B cell (primary cell): ENCODE data around the gene ANKS1A. TPM values are rescaled to one million over a fixed set of nuclear protein-coding genes. Genes with fewer than 3 reads are reported as not detected.

Experiments
- ATAC-seq: fragments of 200-7000 bp; cut with Tn5 transposase; one replicate; pipeline ENCODE4 v1.10.0; 2021; ENCODE audit warnings: low read depth, mild to moderate bottlenecking, moderate number of reproducible peaks, moderate library complexity
- CTCF ChIA-PET: fragments of 350-600 bp; sonication (Branson Sonifier 250); formaldehyde crosslinking; loops from one replicate; lab custom pipeline; 2021; ENCODE audit warnings: antibody characterized with exemption, inconsistent platforms; lab: Charles Lee
- POLR2A ChIA-PET: fragments of 350-600 bp; sonication (Branson Sonifier 250); formaldehyde crosslinking; loops from one replicate; lab custom pipeline; 2021; ENCODE audit warnings: antibody characterized with exemption; lab: Charles Lee
- DNase-seq: peaks from one replicate; pipeline ENCODE4 v3.0.0; 2013
- H2AFZ ChIP-seq: 2 replicates; pipeline ENCODE4 v1.6.1; 2012; ENCODE audit warnings: mild to moderate bottlenecking, low read depth, low read length; ENCODE audit not compliant: insufficient read depth, poor library complexity, severe bottlenecking
- H3K27ac ChIP-seq, 2 donors: 1 replicate in 1 of 2; 2 replicates in 1 of 2; pipeline ENCODE4 v1.5.1; 2012 to 2013; ENCODE audit warnings: low read length in 2 of 2, mild to moderate bottlenecking in 2 of 2, moderate library complexity in 1 of 2
- H3K27me3 ChIP-seq, 4 experiments: fragments of 200-600 bp in 1 of 4; sonication (generic) in 1 of 4; replicated peaks in 1 of 4; 1 replicate in 2 of 4; 2 replicates in 2 of 4; pipeline versions ENCODE4 v1.6.1 to v1.7.0; 2013 to 2016; ENCODE audit warnings: low read length in 3 of 4, mild to moderate bottlenecking in 2 of 4, mixed read lengths in 1 of 4, moderate library complexity in 1 of 4; ENCODE audit not compliant: insufficient read depth in 4 of 4, control insufficient read depth in 3 of 4; ENCODE audit errors: control extremely low read depth in 1 of 4
- H3K36me3 ChIP-seq, 2 experiments: replicated peaks in 1 of 2; 1 replicate in 1 of 2; 2 replicates in 1 of 2; pipeline versions ENCODE4 v1.6.1 to v1.7.1; 2013; ENCODE audit warnings: low read length in 1 of 2; ENCODE audit not compliant: insufficient read depth in 2 of 2, control insufficient read depth in 1 of 2; ENCODE audit errors: control extremely low read depth in 1 of 2, extremely low read depth in 1 of 2
- H3K4me1 ChIP-seq, 2 donors: fragments of 200-600 bp in 1 of 2; sonication (generic) in 1 of 2; 1 replicate in 1 of 2; 2 replicates in 1 of 2; pipeline versions ENCODE4 v1.5.1 to v1.6.1; 2013 to 2017; ENCODE audit warnings: low read length in 2 of 2; ENCODE audit not compliant: control insufficient read depth in 2 of 2, insufficient read depth in 2 of 2
- H3K4me2 ChIP-seq: replicated peaks from 2 replicates; pipeline ENCODE3; 2012; ENCODE audit warnings: mild to moderate bottlenecking, low read depth, low read length; ENCODE audit not compliant: poor library complexity, severe bottlenecking
- H3K4me3 ChIP-seq, 5 experiments: fragments of 200-600 bp in 1 of 5; sonication (generic) in 1 of 5; 1 replicate in 3 of 5; 2 replicates in 2 of 5; pipeline versions ENCODE4 v1.5.1 to v1.7.0; 2011 to 2016; ENCODE audit warnings: low read length in 4 of 5, mild to moderate bottlenecking in 4 of 5, low read depth in 2 of 5, control low read depth in 1 of 5, moderate library complexity in 1 of 5; ENCODE audit not compliant: insufficient read depth in 1 of 5; ENCODE audit errors: control extremely low read depth in 1 of 5, extremely low read depth in 1 of 5
- H3K79me2 ChIP-seq: fragments of 200-600 bp; sonication (generic); one replicate; pipeline ENCODE4 v1.6.0; 2016; ENCODE audit warnings: low read length; ENCODE audit not compliant: control insufficient read depth, insufficient read depth
- H3K9ac ChIP-seq: fragments of 200-600 bp; sonication (generic); 2 replicates; pipeline ENCODE4 v1.6.1; 2017; ENCODE audit warnings: mild to moderate bottlenecking, low read length, moderate library complexity
- H3K9me3 ChIP-seq, 3 donors: one replicate each; pipeline versions ENCODE4 v1.6.1 to v1.7.1; 2013; ENCODE audit warnings: low read length in 2 of 3; ENCODE audit not compliant: control insufficient read depth in 2 of 3, insufficient read depth in 1 of 3; ENCODE audit errors: control extremely low read depth in 1 of 3
- H4K20me1 ChIP-seq: 2 replicates; pipeline ENCODE4 v1.6.0; 2012; ENCODE audit warnings: mild to moderate bottlenecking, low read length; ENCODE audit not compliant: insufficient read depth, control insufficient read depth, poor library complexity, severe bottlenecking
- H3K27ac Mint-ChIP-seq: one replicate; pipeline ENCODE4 v1.8.0; 2021; ENCODE audit warnings: mixed read lengths
- H3K27me3 Mint-ChIP-seq: one replicate; pipeline ENCODE4 v1.8.0; 2021; ENCODE audit warnings: mixed read lengths
- H3K4me1 Mint-ChIP-seq: one replicate; pipeline ENCODE4 v1.8.0; 2021; ENCODE audit warnings: mixed read lengths
- H3K4me3 Mint-ChIP-seq: one replicate; pipeline ENCODE4 v1.8.0; 2021; ENCODE audit warnings: mixed read lengths
- H3K9me3 Mint-ChIP-seq: one replicate; pipeline ENCODE4 v1.8.0; 2022; ENCODE audit warnings: mixed read lengths; ENCODE audit not compliant: insufficient read depth
- CTCF ChIP-seq: fragments of 200-600 bp; IDR thresholded peaks from one replicate; pipeline ENCODE4 v1.8.0; 2022; ENCODE audit warnings: antibody characterized with exemption, mild to moderate bottlenecking
- EZH2 ChIP-seq: IDR thresholded peaks from 2 replicates; pipeline ENCODE4 v1.6.1; 2012; ENCODE audit warnings: borderline replicate concordance, low read depth, mild to moderate bottlenecking, moderate library complexity, low read length; ENCODE audit not compliant: insufficient read depth, poor library complexity, severe bottlenecking
- WGBS: methylation state at CpG from one replicate; pipeline ENCODE4 v1.1.5; 2013; ENCODE audit warnings: missing lambda C conversion rate; ENCODE audit not compliant: insufficient coverage; 5-methylcytosine and 5-hydroxymethylcytosine counted together
- intact Hi-C: fragments of 100-400 bp; cut with micrococcal nuclease; formaldehyde crosslinking; loops from one replicate; pipeline ENCODE4 v1.10.0; 2022
- polyA plus RNA-seq: library from polyadenylated mRNA; depleted of rRNA; stranded (reverse); fragments of >200 nt; gene quantifications from 2 replicates; pipeline ENCODE4 v1.2.3, GENCODE V29; 2012
- total RNA-seq, 2 donors: library from RNA; stranded (reverse); fragments of 120-200 nt in 1 of 2; gene quantifications; 1 replicate in 1 of 2; 2 replicates in 1 of 2; pipeline versions ENCODE4 v1.2.3 to v1.2.4, GENCODE V29; 2013 to 2022

ANKS1A gene
- total and polyA plus RNA-seq, 2 donors (not counting 1 experiment from before 2014, with no cell fraction given) = 3.4 to 19.7 TPM

GRCh38 chr6:35090734-35091133 is 201.7 kb downstream of the ANKS1A start:
- Mint-ChIP-seq H3K27me3 (no peaks in the 10 kb centered on the region), H3K27ac (no peak overlapping the region), H3K4me1 (no peaks in the 10 kb centered on the region), H3K9me3 (no peaks in the 10 kb centered on the region), H3K4me3 (no peak overlapping the region)
- no peak overlapping the region for H3K9ac ChIP-seq
- no peaks in the 10 kb centered on the region for H4K20me1 ChIP-seq
- no peaks in the 10 kb centered on the region for H3K79me2 ChIP-seq
- H3K27ac ChIP-seq = no peak overlapping the region
- intact Hi-C loops = no loop called here
- ATAC-seq (no peak), DNase-seq (no peak)
- no peak overlapping the region for H3K4me3 ChIP-seq
- H3K27me3 ChIP-seq = no peaks in the 10 kb centered on the region
- H2AFZ ChIP-seq = no peak overlapping the region
- H3K4me2 ChIP-seq = no peak overlapping the region
- H3K36me3 ChIP-seq = peaks cover 0 to 5% of the 10 kb centered on the region in 2 experiments
- 99% methylated on average over 10 of the region's 10 CpGs for WGBS
- CTCF ChIA-PET = interaction anchor here (1.5 kb wide), 1 partner anchor 8 kb away, joined by 3 read pairs; no protein-coding TSS in a partner anchor
- POLR2A ChIA-PET = no interaction called here
- H3K9me3 ChIP-seq = no peaks in the 10 kb centered on the region
- TF ChIP-seq CTCF (no peak), EZH2 (no peak)
- no peaks in the 10 kb centered on the region for H3K4me1 ChIP-seq

DNA sequence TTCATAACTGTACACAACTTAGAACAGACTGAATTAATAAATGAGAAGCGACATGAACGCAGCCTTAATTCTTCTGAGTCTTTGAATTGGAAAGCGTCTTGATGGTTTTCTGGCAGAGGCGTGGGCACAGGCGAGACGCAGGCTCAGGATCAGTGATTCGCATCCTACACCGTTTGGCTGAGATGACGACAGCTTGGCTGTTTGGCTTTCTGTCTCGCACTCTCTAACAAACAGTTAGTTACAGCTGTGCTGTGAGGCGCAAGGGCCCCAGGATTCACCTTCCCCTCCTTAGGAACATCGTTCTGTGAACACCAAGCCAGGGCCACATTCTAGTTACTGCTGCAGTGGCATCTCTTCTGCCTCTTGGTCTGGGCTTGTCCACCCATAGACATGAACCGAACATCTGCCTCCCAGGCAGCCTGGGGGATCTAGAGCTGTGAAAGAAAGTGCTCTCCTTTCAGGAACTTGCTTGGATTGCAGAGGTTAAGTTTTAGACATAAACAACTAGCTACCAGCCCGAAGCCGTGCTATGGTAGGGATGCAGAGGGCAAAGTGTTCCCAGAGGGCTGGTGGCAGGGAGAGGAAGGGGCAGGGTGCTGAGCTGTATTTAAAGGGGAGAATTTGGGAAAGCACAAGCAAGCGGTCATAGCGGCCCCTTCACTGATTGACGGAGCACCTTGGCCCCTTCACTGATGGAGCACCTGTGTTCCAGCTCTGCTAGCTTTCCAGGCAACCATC is 202.5 kb downstream of the ANKS1A start:
- Mint-ChIP-seq H3K4me3 (no peak overlapping the region), H3K27me3 (no peaks in the 10 kb centered on the region), H3K27ac (no peak overlapping the region), H3K9me3 (no peaks in the 10 kb centered on the region), H3K4me1 (no peaks in the 10 kb centered on the region)
- Histone ChIP-seq H3K9ac (no peak overlapping the region), H3K79me2 (no peaks in the 10 kb centered on the region), H3K9me3 (no peaks in the 10 kb centered on the region), H2AFZ (no peak overlapping the region), H4K20me1 (no peaks in the 10 kb centered on the region), H3K27me3 (no peaks in the 10 kb centered on the region), H3K4me1 (no peaks in the 10 kb centered on the region), H3K4me3 (no peak overlapping the region), H3K27ac (no peak overlapping the region), H3K4me2 (no peak overlapping the region), H3K36me3 (peaks cover 0 to 5% of the 10 kb centered on the region in 2 experiments)
- intact Hi-C loops = no loop called here
- ATAC-seq (no peak), DNase-seq (no peak)
- ChIA-PET POLR2A (no interaction called here), CTCF (no interaction called here)
- WGBS = 95% methylated on average over 17 of the region's 18 CpGs
- TF ChIP-seq CTCF (no peak), EZH2 (no peak)
